ENCODE data around the gene SPSB1.

The SPSB1 gene

DNA sequence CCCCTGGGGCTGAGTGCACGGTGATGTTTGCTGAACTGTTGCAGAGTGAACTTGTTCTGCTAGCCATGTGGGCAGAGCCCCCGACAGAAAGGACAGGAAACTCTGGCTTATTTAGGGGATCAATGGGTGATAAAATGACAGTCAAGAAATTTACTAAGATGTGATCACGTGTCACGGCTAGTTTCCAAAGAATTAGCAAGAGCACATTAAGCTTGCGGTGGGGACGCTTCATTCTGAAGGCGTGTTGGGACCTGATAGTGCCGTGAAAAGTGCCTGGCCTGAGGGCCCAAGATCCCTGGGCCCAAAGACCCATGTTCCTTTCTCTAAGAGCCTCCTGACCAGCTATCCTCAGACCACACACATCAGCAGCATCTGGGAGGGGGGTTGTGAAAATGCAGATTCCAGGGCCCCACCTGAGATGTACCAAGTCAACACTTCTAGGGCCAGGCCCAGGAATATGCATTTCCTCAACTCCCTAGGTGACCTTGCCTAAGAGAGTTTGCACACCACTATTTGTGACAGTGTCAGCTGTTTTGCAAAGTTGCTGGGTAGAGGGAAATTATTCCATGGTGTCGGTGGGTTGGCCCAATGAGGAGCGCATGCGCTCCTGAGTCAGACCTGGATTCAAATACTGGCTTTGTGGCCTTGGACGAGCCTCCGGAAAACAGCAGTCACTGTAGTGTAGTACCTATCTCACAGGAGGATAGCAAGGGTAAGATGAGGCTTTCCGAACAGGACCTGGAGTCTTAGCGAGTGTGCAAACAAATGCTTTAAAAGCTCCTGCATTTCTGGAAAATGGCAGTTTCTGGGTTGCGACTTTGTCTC lies 77.5 kb downstream of the SPSB1 start:
- WGBS (ENCODE audit: extremely low coverage, insufficient coverage, insufficient read length), result no CpG with 5 or more reads among the region's 16 CpGs
- Histone ChIP-seq H3K27me3 (ENCODE audit: insufficient read depth, low read length) (no peaks in the 10 kb centered on the region), H3K4me1 (ENCODE audit: control insufficient read depth in 1 of 2, insufficient read depth in 2 of 2, low read length in 2 of 2) (peaks cover 46 to 53% of the 10 kb centered on the region in 2 experiments), H3K27ac (ENCODE audit: low read depth, low read length) (peak overlapping the region; percentile 77), H3K9ac (ENCODE audit: low read length) (no peak overlapping the region), H4K91ac (ENCODE audit: low read depth, low read length) (peak overlapping the region; percentile 70), H3K36me3 (ENCODE audit: control insufficient read depth in 1 of 2, insufficient read depth in 2 of 2, low read length in 2 of 2) (peaks cover 52 to 56% of the 10 kb centered on the region in 2 experiments), H3K79me1 (ENCODE audit: low read length) (peaks cover 49% of the 10 kb centered on the region), H4K12ac (ENCODE audit: low read depth, low read length) (no peak overlapping the region), H3K23ac (ENCODE audit: low read length) (no peak overlapping the region), H2AFZ (ENCODE audit: insufficient read depth, low read length, poor library complexity) (no peak overlapping the region), H2BK12ac (ENCODE audit: low read length) (peak overlapping the region; percentile 33), H2BK120ac (ENCODE audit: insufficient read depth, low read length, poor library complexity) (peak overlapping the region; percentile 82), H3K9me3 (ENCODE audit: insufficient read depth, low read depth, low read length) (no peaks in the 10 kb centered on the region), H3K14ac (ENCODE audit: low read length) (peak overlapping the region; percentile 68), H4K8ac (ENCODE audit: low read depth, low read length) (peak overlapping the region; percentile 44), H3K18ac (ENCODE audit: low read length) (peak overlapping the region; percentile 45), H2BK5ac (ENCODE audit: low read depth, low read length, poor library complexity) (peak overlapping the region; percentile 62), H3K4me3 (ENCODE audit: low read depth, low read length) (no peak overlapping the region), H3K4ac (ENCODE audit: low read depth, low read length) (peak overlapping the region; percentile 34), H2AK5ac (ENCODE audit: low read length) (peak overlapping the region; percentile 59), H3K4me2 (ENCODE audit: low read length) (no peak overlapping the region), H3K79me2 (ENCODE audit: control insufficient read depth, insufficient read depth, low read length, poor library complexity) (peaks cover 11% of the 10 kb centered on the region)
- DNase-seq, result peak; percentile 30 to 67

- Histone ChIP-seq H3K4me3 (ENCODE audit: low read depth, low read length) (no peak overlapping the region), H2AK5ac (ENCODE audit: low read length) (no peak overlapping the region), H3K9ac (ENCODE audit: low read length) (no peak overlapping the region), H4K8ac (ENCODE audit: low read depth, low read length) (peak overlapping the region; percentile 78), H2BK120ac (ENCODE audit: insufficient read depth, low read length, poor library complexity) (peak overlapping the region; percentile 95), H3K9me3 (ENCODE audit: insufficient read depth, low read depth, low read length) (no peaks in the 10 kb centered on the region), H3K36me3 (ENCODE audit: control insufficient read depth in 1 of 2, insufficient read depth in 2 of 2, low read length in 2 of 2) (peaks cover 47 to 48% of the 10 kb centered on the region in 2 experiments), H3K14ac (ENCODE audit: low read length) (no peak overlapping the region), H3K4me1 (ENCODE audit: control insufficient read depth in 1 of 2, insufficient read depth in 2 of 2, low read length in 2 of 2) (peaks cover 56 to 62% of the 10 kb centered on the region in 2 experiments), H4K91ac (ENCODE audit: low read depth, low read length) (peak overlapping the region; percentile 94), H3K79me1 (ENCODE audit: low read length) (peaks cover 60% of the 10 kb centered on the region), H2BK12ac (ENCODE audit: low read length) (peak overlapping the region; percentile 92), H3K4me2 (ENCODE audit: low read length) (no peak overlapping the region), H4K12ac (ENCODE audit: low read depth, low read length) (no peak overlapping the region), H3K27ac (ENCODE audit: low read depth, low read length) (peak overlapping the region; percentile 90), H3K4ac (ENCODE audit: low read depth, low read length) (no peak overlapping the region), H3K23ac (ENCODE audit: low read length) (no peak overlapping the region), H2AFZ (ENCODE audit: insufficient read depth, low read length, poor library complexity) (no peak overlapping the region), H3K18ac (ENCODE audit: low read length) (no peak overlapping the region), H3K27me3 (ENCODE audit: insufficient read depth, low read length) (no peaks in the 10 kb centered on the region), H2BK5ac (ENCODE audit: low read depth, low read length, poor library complexity) (peak overlapping the region; percentile 65), H3K79me2 (ENCODE audit: control insufficient read depth, insufficient read depth, low read length, poor library complexity) (peaks cover 18% of the 10 kb centered on the region)
- peak; percentile 83 to 93 for DNase-seq
- no CpG with 5 or more reads among the region's 15 CpGs for WGBS (ENCODE audit: extremely low coverage, insufficient coverage, insufficient read length)
These were observed 78.8 kb downstream of the SPSB1 start for GRCh38 chr1:9371391-9371935.

GRCh38 chr1:9371951-9372350 lies 79.3 kb downstream of the SPSB1 start:
- H3K79me1 ChIP-seq (ENCODE audit: low read length), result peaks cover 64% of the 10 kb centered on the region
- no peaks in the 10 kb centered on the region for H3K9me3 ChIP-seq (ENCODE audit: insufficient read depth, low read depth, low read length)
- no peak overlapping the region for H4K12ac ChIP-seq (ENCODE audit: low read depth, low read length)
- no peak overlapping the region for H3K4me2 ChIP-seq (ENCODE audit: low read length)
- no peak overlapping the region for H3K23ac ChIP-seq (ENCODE audit: low read length)
- H2AFZ ChIP-seq (ENCODE audit: insufficient read depth, low read length, poor library complexity), result no peak overlapping the region
- H3K14ac ChIP-seq (ENCODE audit: low read length), result peak overlapping the region; percentile 93
- DNase-seq, result no peak
- H3K27me3 ChIP-seq (ENCODE audit: insufficient read depth, low read length), result no peaks in the 10 kb centered on the region
- WGBS (ENCODE audit: extremely low coverage, insufficient coverage, insufficient read length), result no CpG with 5 or more reads among the region's 5 CpGs
- no peak overlapping the region for H3K4me3 ChIP-seq (ENCODE audit: low read depth, low read length)
- peak overlapping the region; percentile 94 for H4K91ac ChIP-seq (ENCODE audit: low read depth, low read length)
- peak overlapping the region; percentile 78 for H4K8ac ChIP-seq (ENCODE audit: low read depth, low read length)
- peaks cover 43 to 45% of the 10 kb centered on the region in 2 experiments for H3K36me3 ChIP-seq (ENCODE audit: control insufficient read depth in 1 of 2, insufficient read depth in 2 of 2, low read length in 2 of 2)
- peaks cover 19% of the 10 kb centered on the region for H3K79me2 ChIP-seq (ENCODE audit: control insufficient read depth, insufficient read depth, low read length, poor library complexity)
- peak overlapping the region; percentile 90 for H3K27ac ChIP-seq (ENCODE audit: low read depth, low read length)
- H2BK5ac ChIP-seq (ENCODE audit: low read depth, low read length, poor library complexity), result peak overlapping the region; percentile 65
- peak overlapping the region; percentile 36 for H2AK5ac ChIP-seq (ENCODE audit: low read length)
- peak overlapping the region; percentile 96 for H3K18ac ChIP-seq (ENCODE audit: low read length)
- H3K4me1 ChIP-seq (ENCODE audit: control insufficient read depth in 1 of 2, insufficient read depth in 2 of 2, low read length in 2 of 2), result peaks cover 59 to 66% of the 10 kb centered on the region in 2 experiments
- no peak overlapping the region for H3K9ac ChIP-seq (ENCODE audit: low read length)
- H2BK120ac ChIP-seq (ENCODE audit: insufficient read depth, low read length, poor library complexity), result peak overlapping the region; percentile 95
- H2BK12ac ChIP-seq (ENCODE audit: low read length), result peak overlapping the region; percentile 92
- H3K4ac ChIP-seq (ENCODE audit: low read depth, low read length), result peak overlapping the region; percentile 61

DNA sequence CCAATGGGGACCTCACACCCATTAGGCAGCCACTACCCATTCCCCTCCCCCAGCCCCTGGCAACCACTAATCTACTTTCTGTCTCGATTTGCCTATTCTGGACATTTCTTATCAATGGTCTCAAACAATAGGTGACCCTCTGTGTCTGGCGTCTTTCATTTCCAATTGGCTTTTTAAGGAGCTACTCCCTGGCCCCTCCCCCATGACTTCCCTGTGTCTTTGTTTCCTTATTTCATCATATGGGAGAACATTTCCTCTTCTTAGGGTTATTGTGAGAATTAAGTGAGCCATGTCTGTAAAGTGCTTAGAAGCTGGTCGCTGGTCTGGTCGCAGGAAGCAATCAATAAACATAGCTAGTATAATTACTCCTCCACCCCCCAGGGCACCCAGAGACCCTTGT lies 80.9 kb downstream of the SPSB1 start:
- H3K27me3 ChIP-seq (ENCODE audit: insufficient read depth, low read length), result no peaks in the 10 kb centered on the region
- WGBS (ENCODE audit: extremely low coverage, insufficient coverage, insufficient read length), result no CpG with 5 or more reads among the region's 4 CpGs

More for the DNA sequence above, 80.9 kb downstream of the SPSB1 start:
- Histone ChIP-seq H3K79me1 (ENCODE audit: low read length) (peaks cover 73% of the 10 kb centered on the region), H3K4me3 (ENCODE audit: low read depth, low read length) (no peak overlapping the region), H2BK120ac (ENCODE audit: insufficient read depth, low read length, poor library complexity) (peak overlapping the region; percentile 95), H3K4me2 (ENCODE audit: low read length) (no peak overlapping the region), H2BK12ac (ENCODE audit: low read length) (peak overlapping the region; percentile 80), H3K4me1 (ENCODE audit: control insufficient read depth in 1 of 2, insufficient read depth in 2 of 2, low read length in 2 of 2) (peaks cover 63 to 67% of the 10 kb centered on the region in 2 experiments), H3K23ac (ENCODE audit: low read length) (no peak overlapping the region), H3K18ac (ENCODE audit: low read length) (peak overlapping the region; percentile 41), H3K14ac (ENCODE audit: low read length) (peak overlapping the region; percentile 52), H3K9ac (ENCODE audit: low read length) (no peak overlapping the region), H4K8ac (ENCODE audit: low read depth, low read length) (peak overlapping the region; percentile 71), H4K91ac (ENCODE audit: low read depth, low read length) (peak overlapping the region; percentile 91), H3K27ac (ENCODE audit: low read depth, low read length) (peak overlapping the region; percentile 90), H3K36me3 (ENCODE audit: control insufficient read depth in 1 of 2, insufficient read depth in 2 of 2, low read length in 2 of 2) (peaks cover 26 to 28% of the 10 kb centered on the region in 2 experiments), H2AK5ac (ENCODE audit: low read length) (peak overlapping the region; percentile 56), H2AFZ (ENCODE audit: insufficient read depth, low read length, poor library complexity) (no peak overlapping the region), H4K12ac (ENCODE audit: low read depth, low read length) (no peak overlapping the region), H3K79me2 (ENCODE audit: control insufficient read depth, insufficient read depth, low read length, poor library complexity) (peaks cover 19% of the 10 kb centered on the region), H2BK5ac (ENCODE audit: low read depth, low read length, poor library complexity) (peak overlapping the region; percentile 88), H3K4ac (ENCODE audit: low read depth, low read length) (peak overlapping the region; percentile 64), H3K9me3 (ENCODE audit: insufficient read depth, low read depth, low read length) (no peaks in the 10 kb centered on the region)
- no peak for DNase-seq
